Gastrocnemius medialis (tissue), 4 donors: ENCODE data around the gene CXCL12.

ENCODE experiments used
- CTCF ChIP-seq, 5 experiments: fragments of 450-650 bp in 3 of 5; fragments of 200-600 bp in 2 of 5; sonication (generic) in 2 of 5; IDR thresholded peaks in 4 of 5; conservative IDR thresholded peaks in 1 of 5; 1 replicate in 4 of 5; 2 replicates in 1 of 5; pipeline ENCODE4 v1.5.1; 2016 to 2019; ENCODE audit warnings: antibody characterized with exemption in 5 of 5, mild to moderate bottlenecking in 3 of 5, moderate library complexity in 3 of 5
- POLR2A ChIP-seq, 2 donors: fragments of 450-650 bp; IDR thresholded peaks; one replicate each; pipeline ENCODE4 v1.6.1; 2017; ENCODE audit warnings: antibody characterized with exemption in 2 of 2, mild to moderate bottlenecking in 2 of 2, moderate library complexity in 2 of 2

- TF ChIP-seq CTCF (IDR thresholded peaks at IDR 0.05 in 4 of 5, conservative IDR thresholded peaks at IDR 0.05 in 1 of 5) (no peak), POLR2A (IDR thresholded peaks at IDR 0.05) (no peak)
Observed at GRCh38 chr10:44411251-44411650, 26.4 kb upstream of the CXCL12 start.
